ENCODE data around the gene C19orf47.

GRCh38 chr19:40339018-40339728, 9.0 kb downstream of the C19orf47 start:
- TF ChIP-seq CTCF (IDR thresholded peaks at IDR 0.05 in 8 of 11, conservative IDR thresholded peaks at IDR 0.05 in 3 of 11) (no peak), POLR2A (IDR thresholded peaks at IDR 0.05) (no peak)
